GM12865 (cell line): Measurements from ENCODE around the gene FAM107B.
"Not testable (repeated sequence)": the region's sequence is repeated elsewhere in the genome, so short reads cannot be mapped to it uniquely, and the experiment has no call there.

Source experiments
- DNase-seq: peaks from one replicate; pipeline ENCODE4 v3.0.0; 2010; ENCODE audit warnings: low read depth
- H3K4me3 ChIP-seq: 2 replicates; pipeline ENCODE4 v1.5.1; 2011; ENCODE audit warnings: mild to moderate bottlenecking, low read depth, low read length, control low read depth
- TF ChIP-seq, protein P1 (sequence below): IDR thresholded peaks from 2 replicates; pipeline ENCODE4 v1.5.1; 2011; ENCODE audit warnings: low read length, control low read depth, low read depth, inconsistent platforms; ENCODE audit not compliant: insufficient read depth; ENCODE audit errors: missing control alignments

The FAM107B gene

DNA sequence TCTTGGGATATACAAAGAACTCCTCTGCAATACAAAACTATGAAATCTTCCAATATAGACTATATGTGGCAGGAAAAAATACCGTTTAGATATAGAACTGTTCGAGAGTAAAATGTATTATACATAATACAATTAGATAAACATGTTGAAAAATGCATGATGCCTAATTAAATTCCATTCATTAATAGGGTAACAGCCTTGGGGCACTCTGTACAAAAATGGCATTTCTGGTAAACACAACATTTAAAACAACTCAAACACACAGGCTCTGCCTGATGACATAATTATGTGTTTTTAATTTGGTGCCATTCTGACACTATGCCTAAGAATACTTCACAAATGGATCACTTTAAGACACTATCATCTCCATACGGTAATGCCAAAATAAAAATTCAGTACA is 180.9 kb downstream of the FAM107B start:
- no peak for DNase-seq
- TF ChIP-seq, protein P1, sequence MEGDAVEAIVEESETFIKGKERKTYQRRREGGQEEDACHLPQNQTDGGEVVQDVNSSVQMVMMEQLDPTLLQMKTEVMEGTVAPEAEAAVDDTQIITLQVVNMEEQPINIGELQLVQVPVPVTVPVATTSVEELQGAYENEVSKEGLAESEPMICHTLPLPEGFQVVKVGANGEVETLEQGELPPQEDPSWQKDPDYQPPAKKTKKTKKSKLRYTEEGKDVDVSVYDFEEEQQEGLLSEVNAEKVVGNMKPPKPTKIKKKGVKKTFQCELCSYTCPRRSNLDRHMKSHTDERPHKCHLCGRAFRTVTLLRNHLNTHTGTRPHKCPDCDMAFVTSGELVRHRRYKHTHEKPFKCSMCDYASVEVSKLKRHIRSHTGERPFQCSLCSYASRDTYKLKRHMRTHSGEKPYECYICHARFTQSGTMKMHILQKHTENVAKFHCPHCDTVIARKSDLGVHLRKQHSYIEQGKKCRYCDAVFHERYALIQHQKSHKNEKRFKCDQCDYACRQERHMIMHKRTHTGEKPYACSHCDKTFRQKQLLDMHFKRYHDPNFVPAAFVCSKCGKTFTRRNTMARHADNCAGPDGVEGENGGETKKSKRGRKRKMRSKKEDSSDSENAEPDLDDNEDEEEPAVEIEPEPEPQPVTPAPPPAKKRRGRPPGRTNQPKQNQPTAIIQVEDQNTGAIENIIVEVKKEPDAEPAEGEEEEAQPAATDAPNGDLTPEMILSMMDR, result no peak
- H3K4me3 ChIP-seq, result no peak overlapping the region

DNA sequence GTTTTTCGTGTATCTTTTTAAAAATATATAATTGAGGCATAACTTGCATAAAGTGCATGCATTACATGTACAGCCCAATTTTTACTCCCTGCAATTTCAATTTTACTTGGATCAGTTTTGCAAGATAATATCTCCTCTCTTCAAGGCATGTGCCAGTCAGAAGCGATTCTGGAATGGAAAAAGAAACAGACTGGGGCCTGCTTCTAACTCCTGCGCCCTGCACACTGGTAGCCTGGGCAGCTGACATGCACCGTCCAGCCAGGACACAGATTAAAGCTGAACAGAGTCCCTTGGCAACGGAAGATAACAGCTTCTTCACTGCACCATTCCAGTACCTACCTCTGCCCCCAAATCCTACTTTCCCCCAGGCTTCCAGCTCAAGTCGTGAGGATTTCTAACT is 182.1 kb downstream of the FAM107B start:
- TF ChIP-seq, protein P1, result no peak
- DNase-seq, result no peak
- H3K4me3 ChIP-seq, result no peak overlapping the region

DNA sequence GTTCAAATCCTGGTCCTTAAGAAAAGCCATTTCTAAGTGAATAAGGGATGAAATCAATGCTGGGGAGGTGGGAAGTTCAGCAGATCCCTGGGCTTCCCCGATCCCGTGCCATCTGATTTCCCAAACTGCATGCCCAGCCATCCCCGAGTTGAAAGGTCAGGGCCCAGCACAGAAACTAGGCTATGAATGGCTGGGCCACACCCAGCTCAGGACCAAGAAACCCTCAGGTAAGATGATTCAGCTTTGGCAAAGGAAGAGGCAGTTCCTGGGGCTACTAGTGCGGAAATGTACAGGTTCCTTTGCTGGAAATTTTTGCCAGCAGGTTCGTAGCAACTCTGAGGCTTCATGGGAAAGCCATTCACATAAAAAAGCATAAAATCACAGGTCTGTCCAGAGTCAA is 182.7 kb downstream of the FAM107B start:
- TF ChIP-seq, protein P1, result no peak
- no peak for DNase-seq
- no peak overlapping the region for H3K4me3 ChIP-seq

DNA sequence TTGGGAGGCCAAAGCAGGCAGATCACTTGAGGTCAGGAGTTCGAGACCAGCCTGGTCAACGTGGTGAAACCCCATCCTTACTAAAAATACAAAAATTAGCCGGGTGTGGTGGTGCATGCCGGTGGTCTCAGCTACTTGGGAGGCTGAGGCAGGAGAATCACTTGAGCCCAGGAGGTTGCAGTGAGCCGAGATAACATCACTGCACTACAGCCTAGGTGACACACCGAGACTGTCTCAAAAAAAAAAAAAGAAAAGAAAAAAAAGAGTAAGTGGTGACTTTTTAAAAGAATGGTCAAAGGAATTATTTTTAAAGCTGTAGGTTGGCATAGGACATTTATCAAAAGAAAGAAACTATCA is 185.8 kb downstream of the FAM107B start:
- DNase-seq, H3K4me3 ChIP-seq: not testable (repeated sequence)

DNA sequence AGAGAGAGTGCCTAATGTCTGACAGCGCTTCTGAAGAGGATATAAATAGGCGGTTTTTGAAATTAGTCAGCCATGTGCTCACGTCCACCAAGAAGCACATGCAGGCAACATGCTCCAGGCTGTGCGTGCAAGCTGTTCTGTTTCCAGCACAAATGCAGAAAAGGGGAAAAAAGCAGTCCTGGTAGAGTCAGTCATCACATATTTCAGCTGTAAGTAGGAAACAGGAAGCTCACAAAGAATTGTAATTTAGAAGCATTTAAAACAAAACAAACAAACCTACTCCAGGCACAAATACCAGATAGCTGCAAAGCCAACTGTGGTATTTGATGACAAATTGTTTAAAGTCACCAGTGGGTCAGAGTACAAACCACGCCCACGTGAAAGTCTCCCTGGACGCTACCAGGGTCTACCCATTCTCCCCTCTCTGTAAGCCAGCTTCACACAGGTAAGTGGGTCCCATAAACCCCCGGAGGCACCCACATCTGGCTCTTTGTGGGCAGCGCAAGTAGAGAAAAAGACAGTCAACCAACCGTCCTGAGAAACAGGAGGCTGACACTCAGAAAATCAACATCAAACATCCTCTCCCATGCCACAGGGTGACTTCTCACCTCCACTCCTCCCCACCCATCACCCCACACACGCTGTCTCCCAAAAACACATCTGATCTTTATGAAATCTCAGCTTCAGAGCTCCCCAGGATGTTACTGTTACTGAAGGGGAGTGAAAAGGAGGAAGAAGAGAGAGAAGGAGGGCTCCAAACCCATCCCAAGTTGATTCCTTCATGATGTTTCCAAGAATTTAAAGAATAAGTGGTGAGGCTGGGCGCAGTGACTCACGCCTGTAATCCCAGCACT is 186.4 kb downstream of the FAM107B start:
- DNase-seq, result peak; percentile 86
- TF ChIP-seq, protein P1, result no peak
- peak overlapping the region; percentile 30; the same call in 1 of the 2 replicates for H3K4me3 ChIP-seq

DNA sequence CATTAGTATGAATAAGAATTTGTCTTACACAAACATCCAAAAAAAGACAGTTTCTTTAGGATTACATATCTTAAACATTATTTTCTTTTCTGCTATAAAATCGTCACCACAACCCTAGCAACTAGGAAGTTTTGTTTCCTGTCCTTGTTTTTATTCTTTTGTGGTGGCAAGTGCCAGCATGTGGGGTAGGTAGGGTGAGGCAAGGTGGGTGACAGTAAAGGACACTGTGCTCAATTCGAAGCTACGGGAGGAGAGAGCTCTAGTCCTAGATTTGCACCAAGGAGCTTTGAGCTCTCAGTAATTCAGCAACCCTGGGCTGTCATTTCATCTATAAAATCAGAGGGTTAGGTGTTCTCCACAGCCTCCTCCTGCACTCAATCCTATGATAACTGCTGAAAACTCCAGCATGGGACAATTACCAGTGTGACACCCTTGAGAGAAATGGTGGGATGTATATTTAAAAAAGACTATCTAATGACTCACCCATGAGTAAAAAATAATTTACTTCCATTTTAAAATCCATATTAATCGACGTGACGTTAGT is 187.1 kb downstream of the FAM107B start:
- TF ChIP-seq, protein P1, result no peak
- no peak for DNase-seq
- H3K4me3 ChIP-seq, result no peak overlapping the region; the same call in 1 of the 2 replicates

DNA sequence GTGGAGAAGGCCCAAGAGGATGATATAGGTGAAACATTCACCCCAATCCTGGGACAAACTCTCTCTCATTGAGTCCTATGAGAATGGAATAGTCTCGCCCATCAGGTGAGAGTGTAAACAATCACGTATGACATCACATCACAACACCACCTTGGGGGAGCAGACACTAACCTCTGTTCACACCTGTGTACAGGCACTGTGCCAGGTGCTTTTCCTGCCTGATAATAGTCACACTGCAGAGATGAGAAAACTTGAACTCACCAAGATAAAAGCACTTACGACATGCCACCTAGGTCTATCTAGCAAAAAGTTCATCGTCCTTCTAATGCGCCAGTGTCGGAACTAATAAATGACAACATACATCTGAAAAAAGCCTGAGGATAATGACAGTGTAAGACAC is 187.8 kb downstream of the FAM107B start:
- no peak overlapping the region for H3K4me3 ChIP-seq
- no peak for DNase-seq
- TF ChIP-seq, protein P1, result no peak
